ENCODE results near the gene P2RY14. TPM values are rescaled to one million over a fixed set of nuclear protein-coding genes. Genes with fewer than 3 reads are reported as not detected.

P2RY14 gene
- total RNA-seq, 1 experiment from 2014 or later: not detected

DNA sequence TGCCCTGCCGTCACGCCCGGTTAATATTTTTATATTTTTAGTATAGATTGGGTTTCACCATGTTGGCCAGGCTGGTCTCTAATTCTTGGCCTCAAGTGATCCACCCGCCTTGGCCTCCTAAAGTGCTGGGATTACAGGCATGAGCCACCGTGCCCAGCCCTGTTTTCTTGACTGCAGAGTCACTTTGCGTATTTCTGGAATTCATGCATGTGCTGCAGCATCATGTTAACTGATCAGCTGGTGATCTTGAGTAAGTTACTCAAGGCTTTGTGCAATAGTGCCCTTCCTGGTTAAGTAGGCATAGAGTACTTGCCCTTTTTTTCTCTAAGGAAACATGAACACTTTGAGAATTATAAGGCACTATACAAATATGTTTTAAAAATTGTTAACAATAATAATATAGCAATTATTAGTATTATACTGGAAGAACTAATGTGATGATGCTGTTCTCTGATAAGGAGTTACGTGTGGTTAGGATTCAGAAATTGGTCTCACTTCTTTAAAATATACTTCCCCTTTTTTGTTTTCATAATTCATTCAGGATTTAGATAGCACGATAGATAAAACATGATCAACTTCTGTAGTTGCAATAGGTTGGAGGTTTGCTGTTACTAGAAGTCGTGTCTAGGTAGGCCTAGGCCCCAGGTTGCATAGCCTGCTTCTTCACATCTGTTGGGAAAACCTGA, 108.9 kb downstream of the P2RY14 start:
- no TSS peak for BruUV-seq (replicated peaks)
- ChIA-PET CTCF (no interaction called here), POLR2A (no interaction called here)
- Mint-ChIP-seq H3K9me3 (ENCODE audit: unreplicated experiment) (no peaks in the 10 kb centered on the region), H3K27ac (ENCODE audit: unreplicated experiment) (no peak overlapping the region), H3K4me3 (ENCODE audit: unreplicated experiment) (no peak overlapping the region), H3K27me3 (ENCODE audit: insufficient read depth, unreplicated experiment) (no peaks in the 10 kb centered on the region), H3K4me1 (ENCODE audit: low read depth, unreplicated experiment) (peaks cover 13% of the 10 kb centered on the region), H3K36me3 (ENCODE audit: insufficient read depth, unreplicated experiment) (peaks cover 27% of the 10 kb centered on the region)
- H3K9me3 ChIP-seq: no peaks in the 10 kb centered on the region
- H3K36me3 ChIP-seq (ENCODE audit: control insufficient read depth, insufficient read depth, low read length): no peaks in the 10 kb centered on the region
- DNase-seq: no peak
- intact Hi-C loops (cut with micrococcal nuclease; ENCODE audit: unreplicated experiment): loop anchor here (2.0 to 5.0 kb wide), 4 partner anchors 43 to 748 kb away; no protein-coding TSS in a partner anchor
- H3K4me1 ChIP-seq: no peaks in the 10 kb centered on the region
- no peaks in the 10 kb centered on the region for H3K27me3 ChIP-seq (replicated peaks; ENCODE audit: control insufficient read depth, insufficient read depth, low read length)
- no peak overlapping the region for H3K4me3 ChIP-seq (ENCODE audit: low read depth, low read length)
- no peak for TF ChIP-seq CTCF (IDR thresholded peaks at IDR 0.05; ENCODE audit: insufficient read depth in 1 of 2, low read depth in 1 of 2, low read length in 1 of 2, severe bottlenecking in 1 of 2, unreplicated experiment in 1 of 2)

DNA sequence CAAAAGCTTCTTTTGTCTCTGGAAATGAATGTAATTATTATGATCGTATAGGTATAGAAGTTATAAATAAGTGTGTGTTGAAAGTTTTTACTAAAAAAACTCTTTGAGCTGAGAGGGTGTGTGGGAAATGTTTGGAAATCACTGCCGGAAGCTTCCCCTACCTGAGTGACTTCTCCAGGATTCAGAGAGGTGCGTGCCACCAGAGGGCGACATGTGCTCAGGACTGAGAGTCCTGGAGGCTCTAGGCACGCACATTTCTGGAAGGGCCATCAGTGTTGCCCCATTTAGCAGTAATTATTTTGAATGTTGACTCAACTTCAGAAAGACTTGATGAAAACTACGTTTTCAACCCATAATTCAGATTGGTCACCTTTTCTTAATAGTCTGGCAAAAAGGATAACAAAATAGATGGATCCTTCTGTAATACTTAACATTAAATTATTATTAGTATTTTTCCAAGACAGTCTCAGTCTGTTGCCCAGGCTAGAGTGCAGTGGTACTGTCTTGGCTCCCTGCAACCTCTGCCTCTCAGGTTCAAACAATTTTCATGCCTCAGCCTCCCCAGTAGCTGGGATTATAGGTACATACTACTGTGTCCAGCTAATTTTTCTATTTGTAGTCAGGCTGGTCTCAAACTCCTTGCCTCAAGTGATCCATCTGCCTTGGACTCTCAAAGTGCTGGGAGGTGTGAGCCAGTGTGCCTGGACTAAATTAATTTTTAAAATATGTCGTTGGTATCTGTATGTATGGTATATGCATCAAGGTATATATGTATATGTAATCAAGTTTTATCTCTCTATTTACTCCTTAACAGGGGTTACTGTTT, 109.9 kb downstream of the P2RY14 start:
- no peaks in the 10 kb centered on the region for H3K4me1 ChIP-seq
- H3K9me3 ChIP-seq: no peaks in the 10 kb centered on the region
- TF ChIP-seq CTCF (IDR thresholded peaks at IDR 0.05; ENCODE audit: insufficient read depth in 1 of 2, low read depth in 1 of 2, low read length in 1 of 2, severe bottlenecking in 1 of 2, unreplicated experiment in 1 of 2): peak; percentile 89 to 94
- H3K4me3 Mint-ChIP-seq (ENCODE audit: unreplicated experiment): no peak overlapping the region
- POLR2A ChIA-PET: no interaction called here
- H3K4me3 ChIP-seq (ENCODE audit: low read depth, low read length): no peak overlapping the region
- peaks cover 27% of the 10 kb centered on the region for H3K36me3 Mint-ChIP-seq (ENCODE audit: insufficient read depth, unreplicated experiment)
- no peak overlapping the region for H3K27ac Mint-ChIP-seq (ENCODE audit: unreplicated experiment)
- no peaks in the 10 kb centered on the region for H3K9me3 Mint-ChIP-seq (ENCODE audit: unreplicated experiment)
- CTCF ChIA-PET: interaction anchor here (1.0 to 1.4 kb wide), 5 partner anchors 12 to 60 kb away, joined by 3 to 8 read pairs (median 4); no protein-coding TSS in a partner anchor
- peaks cover 6% of the 10 kb centered on the region for H3K4me1 Mint-ChIP-seq (ENCODE audit: low read depth, unreplicated experiment)
- H3K27me3 ChIP-seq (replicated peaks; ENCODE audit: control insufficient read depth, insufficient read depth, low read length): no peaks in the 10 kb centered on the region
- H3K27me3 Mint-ChIP-seq (ENCODE audit: insufficient read depth, unreplicated experiment): no peaks in the 10 kb centered on the region
- DNase-seq: peak; percentile 75 to 84
- no TSS peak for BruUV-seq (replicated peaks)
- intact Hi-C loops (cut with micrococcal nuclease; ENCODE audit: unreplicated experiment): loop anchor here (1.0 to 5.0 kb wide), 6 partner anchors 44 to 749 kb away; no protein-coding TSS in a partner anchor
- no peaks in the 10 kb centered on the region for H3K36me3 ChIP-seq (ENCODE audit: control insufficient read depth, insufficient read depth, low read length)

DNA sequence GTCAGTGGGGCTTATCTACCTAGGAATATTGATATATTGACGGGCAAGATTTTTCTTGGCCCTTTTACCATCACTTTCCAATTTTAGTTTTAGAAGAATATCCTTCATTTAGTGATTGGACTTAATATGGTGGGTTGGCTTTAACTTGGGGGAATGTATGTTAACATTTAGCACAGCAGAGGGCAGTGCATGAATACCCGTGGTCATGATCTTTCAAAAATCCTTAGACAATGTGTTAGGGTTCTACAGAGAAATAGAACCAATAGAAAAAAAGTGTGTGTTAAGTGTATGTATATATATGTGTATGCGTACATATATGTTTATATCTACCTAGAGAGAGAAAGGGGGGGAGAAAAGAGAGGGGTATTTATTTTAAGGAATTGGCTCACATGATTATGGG, 112.2 kb downstream of the P2RY14 start:
- Mint-ChIP-seq H3K4me1 (ENCODE audit: low read depth, unreplicated experiment) (peaks cover 6% of the 10 kb centered on the region), H3K27me3 (ENCODE audit: insufficient read depth, unreplicated experiment) (no peaks in the 10 kb centered on the region), H3K9me3 (ENCODE audit: unreplicated experiment) (no peaks in the 10 kb centered on the region), H3K36me3 (ENCODE audit: insufficient read depth, unreplicated experiment) (peaks cover 14% of the 10 kb centered on the region), H3K27ac (ENCODE audit: unreplicated experiment) (no peak overlapping the region), H3K4me3 (ENCODE audit: unreplicated experiment) (no peak overlapping the region)
- Histone ChIP-seq H3K36me3 (ENCODE audit: control insufficient read depth, insufficient read depth, low read length) (no peaks in the 10 kb centered on the region), H3K27me3 (replicated peaks; ENCODE audit: control insufficient read depth, insufficient read depth, low read length) (no peaks in the 10 kb centered on the region), H3K4me3 (ENCODE audit: low read depth, low read length) (no peak overlapping the region), H3K4me1 (no peaks in the 10 kb centered on the region), H3K9me3 (no peaks in the 10 kb centered on the region)
- TF ChIP-seq CTCF (IDR thresholded peaks at IDR 0.05; ENCODE audit: insufficient read depth in 1 of 2, low read depth in 1 of 2, low read length in 1 of 2, severe bottlenecking in 1 of 2, unreplicated experiment in 1 of 2): no peak
- BruUV-seq (replicated peaks): no TSS peak
- ChIA-PET CTCF (no interaction called here), POLR2A (no interaction called here)
- intact Hi-C loops (cut with micrococcal nuclease; ENCODE audit: unreplicated experiment): loop anchor here (5.0 kb wide), 3 partner anchors 46 to 751 kb away; no protein-coding TSS in a partner anchor
- no peak for DNase-seq
